H1 (cell line): ENCODE data around the gene PRAMEF12. TPM values are rescaled to one million over a fixed set of nuclear protein-coding genes. Genes with fewer than 3 reads are reported as not detected.

Experiments used
- ASH2L ChIP-seq: fragments of 200-600, 300-600 bp; sonication (generic); IDR thresholded peaks from one replicate; pipeline ENCODE4 v1.7.1; 2017; ENCODE audit warnings: low read length
- BACH1 ChIP-seq: IDR thresholded peaks from 2 replicates; pipeline ENCODE4 v1.6.1; 2012; ENCODE audit warnings: low read length, improper control_type of control experiment
- CHD1 ChIP-seq: IDR thresholded peaks from 2 replicates; pipeline ENCODE4 v1.6.1; 2012; ENCODE audit warnings: low read depth, low read length, improper control_type of control experiment
- HDAC2 ChIP-seq, 2 experiments: fragments of 300-600 bp in 1 of 2; sonication (generic) in 1 of 2; IDR thresholded peaks; 2 replicates each; pipeline ENCODE4 v1.6.1; 2011 to 2012; ENCODE audit warnings: low read depth in 2 of 2, low read length in 2 of 2, mild to moderate bottlenecking in 2 of 2, moderate library complexity in 2 of 2, borderline replicate concordance in 1 of 2, inconsistent platforms in 1 of 2
- POU5F1 ChIP-seq: IDR thresholded peaks from 2 replicates; pipeline ENCODE4 v1.6.1; 2011; ENCODE audit warnings: low read depth, mild to moderate bottlenecking, low read length, moderate library complexity
- RXRA ChIP-seq: IDR thresholded peaks from 2 replicates; pipeline ENCODE4 v1.6.1; 2011; ENCODE audit warnings: low read depth, mild to moderate bottlenecking, low read length, moderate library complexity; ENCODE audit not compliant: insufficient read depth
- SIN3A ChIP-seq, 2 experiments: IDR thresholded peaks in 1 of 2; conservative IDR thresholded peaks in 1 of 2; 2 replicates each; pipeline ENCODE4 v1.6.1; 2011 to 2012; ENCODE audit warnings: low read length in 2 of 2, improper control_type of control experiment in 1 of 2, low read depth in 1 of 2, mild to moderate bottlenecking in 1 of 2
- TCF12 ChIP-seq: IDR thresholded peaks from 2 replicates; pipeline ENCODE4 v1.6.1; 2011; ENCODE audit warnings: low read depth, mild to moderate bottlenecking, low read length
- polyA plus RNA-seq, 7 experiments: library from polyadenylated mRNA; depleted of rRNA in 3 of 7; stranded (reverse) in 5 of 7; unstranded in 2 of 7; fragments of >200 nt in 5 of 7; fragments of 200-250 nt in 2 of 7; gene quantifications; 1 replicate in 5 of 7; 2 replicates in 1 of 7; 4 replicates in 1 of 7; pipeline versions ENCODE4 v1.2.1 to v1.2.3, GENCODE V29; 2011 to 2013; ENCODE audit warnings: missing spikeins in 2 of 7, mixed read lengths in 2 of 7
- total RNA-seq: library from RNA; stranded (reverse); fragmentation: NEBNext Ultra II Directional; extraction: Animal tissue kit (Norgen Biotek cat#: 25700); gene quantifications from 2 replicates; pipeline ENCODE4 v1.2.1, GENCODE V29; 2021

Gene PRAMEF12
- total and polyA plus RNA-seq, 2 of the 8 experiments (the other 6 are each of a cell fraction or from before 2014, with no cell fraction given) = not detected

DNA sequence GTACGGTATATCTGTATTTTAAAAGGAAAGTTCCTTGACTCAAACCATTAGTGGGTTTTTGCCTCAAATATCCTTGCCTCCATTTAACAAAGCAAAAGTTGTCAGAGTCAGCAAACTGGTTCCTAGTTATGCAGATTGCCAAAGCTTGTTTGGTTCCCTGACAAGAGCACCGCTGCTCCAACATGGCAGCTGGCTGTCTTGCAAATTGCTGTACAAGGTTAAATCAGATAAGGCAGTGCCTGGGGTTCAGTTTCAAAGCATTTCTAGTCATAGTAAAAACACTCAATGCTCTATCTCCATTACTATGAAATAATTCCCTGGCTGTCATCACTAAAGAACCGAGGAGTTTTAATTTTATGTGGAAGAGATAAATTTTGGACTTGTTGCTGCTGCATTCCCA is 38.9 kb upstream of the PRAMEF12 start (continued):
- TF ChIP-seq CHD1 (no peak), HDAC2 (IDR thresholded peaks at IDR 0.05; ENCODE audit: borderline replicate concordance in 1 of 2, low read depth in 2 of 2, low read length in 2 of 2) (no peak), POU5F1 (no peak), TCF12 (no peak), RXRA (no peak), BACH1 (no peak), SIN3A (conservative IDR thresholded peaks at IDR 0.05 in 1 of 2, IDR thresholded peaks at IDR 0.05 in 1 of 2; ENCODE audit: low read depth in 1 of 2, low read length in 2 of 2) (no peak), ASH2L (no peak)
